HCEC 1CT (cell line): ENCODE results near the gene OR8S1.
A peak's percentile ranks its signal among the peaks of the same experiment; 100 is the strongest.
"Not testable (repeated sequence)": the region's sequence is repeated elsewhere in the genome, so short reads cannot be mapped to it uniquely, and the experiment has no call there.

Experiments used
- DNase-seq: peaks from one replicate; pipeline ENCODE4 v3.0.0-alpha.2; 2017

OR8S1 gene

GRCh38 chr12:48525332-48525731 lies at the start of gene OR8S1:
Gene OR8S1, plus strand, starts transcription at chr12:48525632. Its CDS starts 0 bp downstream, at chr12:48525632.
- no peak for DNase-seq

- DNase-seq = no peak
Measured at GRCh38 chr12:48482198-48482597, 43.2 kb upstream of the OR8S1 start, which contains the start of gene C12orf54. Gene C12orf54, plus strand, starts transcription at chr12:48482498. Its CDS starts 799 bp downstream, at chr12:48483297.

- no peak for DNase-seq
Measured at GRCh38 chr12:48482930-48483329, 42.5 kb upstream of the OR8S1 start.

- no peak for DNase-seq
Measured at GRCh38 chr12:48486261-48486660, 39.2 kb upstream of the OR8S1 start.

GRCh38 chr12:48486679-48487078 lies 38.8 kb upstream of the OR8S1 start:
- DNase-seq = no peak

- no peak for DNase-seq
Measured at GRCh38 chr12:48489012-48489411, 36.4 kb upstream of the OR8S1 start.

GRCh38 chr12:48489456-48489855 lies 36.0 kb upstream of the OR8S1 start:
- DNase-seq = not testable (repeated sequence)

GRCh38 chr12:48500281-48500680 lies 25.2 kb upstream of the OR8S1 start:
- DNase-seq = not testable (repeated sequence)

GRCh38 chr12:48506836-48507235 lies 18.6 kb upstream of the OR8S1 start:
- not testable (repeated sequence) for DNase-seq

- no peak for DNase-seq
Measured at GRCh38 chr12:48508987-48509386, 16.4 kb upstream of the OR8S1 start.

- no peak for DNase-seq
Measured at GRCh38 chr12:48510111-48510510, 15.3 kb upstream of the OR8S1 start.

- DNase-seq = no peak
Measured at GRCh38 chr12:48512855-48513254, 12.6 kb upstream of the OR8S1 start.

- DNase-seq = no peak
Measured at GRCh38 chr12:48514728-48515127, 10.7 kb upstream of the OR8S1 start.

- DNase-seq = not testable (repeated sequence)
Measured at GRCh38 chr12:48520381-48520780, 5.1 kb upstream of the OR8S1 start.

GRCh38 chr12:48527891-48528670 lies 2.6 kb downstream of the OR8S1 start:
- DNase-seq = no peak

GRCh38 chr12:48532601-48533000 lies 7.2 kb downstream of the OR8S1 start:
- DNase-seq = no peak

- DNase-seq = no peak
Measured at GRCh38 chr12:48536602-48537001, 11.2 kb downstream of the OR8S1 start.

- peak; percentile 27 for DNase-seq
Measured at GRCh38 chr12:48542300-48542928, 17.0 kb downstream of the OR8S1 start.

- DNase-seq = no peak
Measured at GRCh38 chr12:48545833-48546469, 20.5 kb downstream of the OR8S1 start.

- DNase-seq = not testable (repeated sequence)
Measured at GRCh38 chr12:48547012-48547411, 21.6 kb downstream of the OR8S1 start.

- DNase-seq = not testable (repeated sequence)
Measured at GRCh38 chr12:48551636-48552035, 26.2 kb downstream of the OR8S1 start.

GRCh38 chr12:48553666-48554343 lies 28.4 kb downstream of the OR8S1 start:
- not testable (repeated sequence) for DNase-seq

GRCh38 chr12:48556631-48557030 lies 31.2 kb downstream of the OR8S1 start:
- DNase-seq = no peak
